Breast epithelium (tissue), 4 donors: ENCODE measurements around the gene NSRP1. TPM values are rescaled to one million over a fixed set of nuclear protein-coding genes. Genes with fewer than 3 reads are reported as not detected.
"Not testable (repeated sequence)": the region's sequence is repeated elsewhere in the genome, so short reads cannot be mapped to it uniquely, and the experiment has no call there.

Experiments used
- DNase-seq, 2 donors: peaks; one replicate each; pipeline ENCODE4 v3.0.0-alpha.2; 2019; ENCODE audit warnings: low spot score in 2 of 2
- H3K27ac ChIP-seq, 2 donors: fragments of 200-600 bp; sonication (generic) in 1 of 2; one replicate each; pipeline ENCODE4 v1.5.1; 2016 to 2019; ENCODE audit warnings: mild to moderate bottlenecking in 1 of 2
- H3K27me3 ChIP-seq, 2 donors: fragments of 200-600 bp; sonication (generic) in 1 of 2; one replicate each; pipeline versions ENCODE4 v1.5.1 to v1.6.0; 2017 to 2019; ENCODE audit warnings: control low read depth in 1 of 2, mild to moderate bottlenecking in 1 of 2
- H3K36me3 ChIP-seq: fragments of 200-600 bp; one replicate; pipeline ENCODE4 v1.5.1; 2019
- H3K4me1 ChIP-seq, 2 donors: fragments of 200-600 bp; sonication (generic); one replicate each; pipeline ENCODE4 v1.5.1; 2016 to 2019; ENCODE audit warnings: control low read depth in 1 of 2
- H3K4me3 ChIP-seq, 3 donors: fragments of 200-600 bp; sonication (generic); 1 replicate in 2 of 3; 2 replicates in 1 of 3; pipeline ENCODE4 v1.5.1; 2016 to 2019; ENCODE audit warnings: mild to moderate bottlenecking in 3 of 3, moderate library complexity in 2 of 3
- H3K9me3 ChIP-seq, 2 donors: fragments of 200-600 bp; sonication (generic) in 1 of 2; one replicate each; pipeline ENCODE4 v1.5.1; 2016 to 2019; ENCODE audit warnings: control low read depth in 1 of 2
- POLR2A ChIP-seq: fragments of 450-650 bp; IDR thresholded peaks from one replicate; pipeline ENCODE4 v1.6.1; 2016; ENCODE audit warnings: antibody characterized with exemption, mild to moderate bottlenecking, moderate library complexity
- POLR2AphosphoS5 ChIP-seq, 3 donors: sonication (generic); formaldehyde crosslinking; IDR thresholded peaks; one replicate each; pipeline ENCODE4 v1.6.1; 2017; ENCODE audit warnings: antibody characterized with exemption in 3 of 3
- intact Hi-C: fragments of 100-400 bp; cut with DNase I; formaldehyde crosslinking; loops from one replicate; pipeline ENCODE4 v1.15.1; 2023; ENCODE audit warnings: low total_unique reads
- total RNA-seq, 3 donors: library from RNA; depleted of rRNA; stranded (reverse); fragments of >200 nt; gene quantifications; one replicate each; pipeline ENCODE4 v1.1.0, GENCODE V29; 2016
- TF ChIP-seq, protein P1 (sequence below), 3 donors: fragments of 450-650 bp; IDR thresholded peaks; one replicate each; pipeline ENCODE4 v1.5.1; 2016 to 2017; ENCODE audit warnings: antibody characterized with exemption in 3 of 3, mild to moderate bottlenecking in 3 of 3, moderate library complexity in 3 of 3

Gene NSRP1
- total RNA-seq, 3 donors from 2014 or later, result 26.6 to 37.0 (median 29.4) TPM

DNA sequence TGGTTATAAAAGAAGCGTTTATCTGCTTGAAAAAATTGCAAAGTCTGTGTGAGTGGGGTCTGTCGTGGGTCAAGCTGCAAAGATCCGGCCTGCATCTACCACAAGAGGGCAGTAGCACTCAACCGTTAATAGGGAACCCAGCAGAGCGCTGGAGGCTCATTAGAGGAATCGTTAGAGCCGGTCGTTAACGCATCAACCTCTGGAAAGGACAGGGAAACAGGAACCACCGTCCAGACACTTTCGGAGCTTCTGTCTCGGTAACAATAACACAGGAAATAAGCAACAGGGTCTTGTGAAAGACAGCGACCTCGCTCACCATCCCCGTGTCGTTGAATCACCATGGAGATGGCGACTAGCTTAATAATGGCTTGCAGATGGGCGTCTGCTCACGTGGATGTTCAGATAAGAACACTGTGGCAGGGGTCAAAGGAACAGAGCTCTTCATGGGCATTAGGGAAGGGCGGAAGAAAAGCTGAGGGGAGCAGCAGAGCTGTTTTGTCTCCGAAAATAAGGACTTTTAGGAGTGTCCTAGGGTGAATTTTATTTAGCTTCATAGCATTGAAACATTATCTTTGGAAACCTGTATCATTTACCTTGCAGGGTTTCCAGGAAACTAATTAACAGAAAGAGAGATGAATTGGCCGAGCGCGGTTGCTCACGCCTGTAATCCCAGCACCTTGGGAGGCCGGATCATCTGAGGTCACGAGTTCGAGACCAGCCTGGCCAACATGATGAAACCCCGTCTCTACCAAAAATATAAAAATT is 11.9 kb upstream of the NSRP1 start:
- no peaks in the 10 kb centered on the region for H3K27me3 ChIP-seq
- H3K36me3 ChIP-seq, result no peaks in the 10 kb centered on the region
- H3K4me1 ChIP-seq, result no peaks in the 10 kb centered on the region
- DNase-seq, result peak; percentile 58 to 64
- TF ChIP-seq POLR2AphosphoS5 (IDR thresholded peaks at IDR 0.05), result peak in 2 of 3 donors; percentile 54 to 82
- TF ChIP-seq, protein P1, sequence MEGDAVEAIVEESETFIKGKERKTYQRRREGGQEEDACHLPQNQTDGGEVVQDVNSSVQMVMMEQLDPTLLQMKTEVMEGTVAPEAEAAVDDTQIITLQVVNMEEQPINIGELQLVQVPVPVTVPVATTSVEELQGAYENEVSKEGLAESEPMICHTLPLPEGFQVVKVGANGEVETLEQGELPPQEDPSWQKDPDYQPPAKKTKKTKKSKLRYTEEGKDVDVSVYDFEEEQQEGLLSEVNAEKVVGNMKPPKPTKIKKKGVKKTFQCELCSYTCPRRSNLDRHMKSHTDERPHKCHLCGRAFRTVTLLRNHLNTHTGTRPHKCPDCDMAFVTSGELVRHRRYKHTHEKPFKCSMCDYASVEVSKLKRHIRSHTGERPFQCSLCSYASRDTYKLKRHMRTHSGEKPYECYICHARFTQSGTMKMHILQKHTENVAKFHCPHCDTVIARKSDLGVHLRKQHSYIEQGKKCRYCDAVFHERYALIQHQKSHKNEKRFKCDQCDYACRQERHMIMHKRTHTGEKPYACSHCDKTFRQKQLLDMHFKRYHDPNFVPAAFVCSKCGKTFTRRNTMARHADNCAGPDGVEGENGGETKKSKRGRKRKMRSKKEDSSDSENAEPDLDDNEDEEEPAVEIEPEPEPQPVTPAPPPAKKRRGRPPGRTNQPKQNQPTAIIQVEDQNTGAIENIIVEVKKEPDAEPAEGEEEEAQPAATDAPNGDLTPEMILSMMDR (IDR thresholded peaks at IDR 0.05), result peak in 2 of 3 donors; percentile 64 to 74
- no peak for TF ChIP-seq POLR2A
- no peaks in the 10 kb centered on the region for H3K9me3 ChIP-seq
- intact Hi-C loops, result no loop called here
- peak overlapping the region; percentile 19 to 85 for H3K27ac ChIP-seq
- H3K4me3 ChIP-seq, result peak overlapping the region; percentile 23 to 54 (median 42)

DNA sequence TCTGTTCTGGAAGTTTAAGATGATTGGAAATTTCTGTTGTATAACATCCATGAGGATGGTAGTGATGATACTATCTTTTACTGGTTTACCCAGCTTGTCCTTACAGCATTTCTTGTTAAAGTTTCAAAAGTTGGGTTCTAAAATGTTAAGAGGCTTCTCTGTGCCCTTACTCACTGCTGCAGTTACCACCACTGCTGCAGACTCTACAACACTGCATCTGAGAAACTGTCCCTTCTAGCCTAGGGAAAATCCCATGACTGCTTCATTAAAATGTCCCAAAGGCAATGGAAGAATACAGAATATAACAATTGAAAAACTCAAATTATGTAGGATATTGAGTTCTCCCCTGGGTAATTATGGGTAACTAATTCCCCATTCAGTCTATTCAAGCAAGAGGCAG is 3.8 kb upstream of the NSRP1 start:
- TF ChIP-seq POLR2A, result no peak
- no peak for TF ChIP-seq POLR2AphosphoS5 (IDR thresholded peaks at IDR 0.05)
- TF ChIP-seq, protein P1 (IDR thresholded peaks at IDR 0.05), result no peak
- Histone ChIP-seq H3K9me3 (no peaks in the 10 kb centered on the region), H3K4me1 (peaks cover 0 to 1% of the 10 kb centered on the region in 2 donors), H3K4me3 (no peak overlapping the region), H3K27ac (no peak overlapping the region), H3K36me3 (no peaks in the 10 kb centered on the region), H3K27me3 (no peaks in the 10 kb centered on the region)
- DNase-seq, result no peak
- intact Hi-C loops, result no loop called here

GRCh38 chr17:30113213-30113612 is 3.4 kb upstream of the NSRP1 start:
- Histone ChIP-seq H3K4me3 (no peak overlapping the region), H3K27me3 (no peaks in the 10 kb centered on the region), H3K27ac (no peak overlapping the region), H3K36me3 (no peaks in the 10 kb centered on the region), H3K4me1 (peaks cover 0 to 6% of the 10 kb centered on the region in 2 donors), H3K9me3 (no peaks in the 10 kb centered on the region)
- DNase-seq, result no peak
- TF ChIP-seq POLR2AphosphoS5 (IDR thresholded peaks at IDR 0.05) (no peak), POLR2A (no peak)
- TF ChIP-seq, protein P1 (IDR thresholded peaks at IDR 0.05), result no peak
- intact Hi-C loops, result no loop called here

- Histone ChIP-seq H3K9me3 (no peaks in the 10 kb centered on the region), H3K27ac (peak overlapping the region; percentile 98 to 99), H3K4me3 (peak overlapping the region; percentile 72 to 87 (median 73)), H3K4me1 (peaks cover 0 to 6% of the 10 kb centered on the region in 2 donors), H3K27me3 (no peaks in the 10 kb centered on the region), H3K36me3 (no peaks in the 10 kb centered on the region)
- DNase-seq, result no peak
- TF ChIP-seq POLR2A, result no peak
- TF ChIP-seq, protein P1 (IDR thresholded peaks at IDR 0.05), result no peak
- TF ChIP-seq POLR2AphosphoS5 (IDR thresholded peaks at IDR 0.05), result no peak
- intact Hi-C loops, result no loop called here
Measured at GRCh38 chr17:30116345-30116660, 313 bp upstream of the NSRP1 start.

DNA sequence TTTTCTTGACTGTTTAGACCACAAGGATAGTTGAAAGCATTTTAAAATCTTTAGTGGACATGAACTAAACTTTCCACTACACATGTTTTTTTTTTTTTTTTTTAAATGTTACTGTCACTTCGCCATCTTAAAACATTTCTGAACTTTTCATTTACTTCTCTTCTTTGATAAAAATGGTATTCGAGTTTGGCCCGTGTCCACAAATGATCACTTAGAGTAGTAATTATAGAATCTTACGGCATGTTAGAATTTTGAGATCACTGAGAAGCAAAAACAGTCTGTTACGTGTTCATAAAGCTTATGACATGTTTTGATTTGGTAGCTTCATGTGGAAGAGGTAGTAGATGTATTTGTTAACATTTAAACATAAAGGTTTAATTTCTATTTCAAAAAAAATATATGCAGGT is 1.1 kb downstream of the NSRP1 start:
- Histone ChIP-seq H3K4me3 (peak overlapping the region; percentile 72 to 87 (median 73)), H3K4me1 (peaks cover 0 to 6% of the 10 kb centered on the region in 2 donors), H3K27me3 (no peaks in the 10 kb centered on the region), H3K36me3 (no peaks in the 10 kb centered on the region), H3K27ac (peak overlapping the region; percentile 98 to 99), H3K9me3 (no peaks in the 10 kb centered on the region)
- intact Hi-C loops, result no loop called here
- TF ChIP-seq POLR2A (no peak), POLR2AphosphoS5 (IDR thresholded peaks at IDR 0.05) (no peak)
- TF ChIP-seq, protein P1 (IDR thresholded peaks at IDR 0.05), result no peak
- no peak for DNase-seq

GRCh38 chr17:30118635-30119034 is 2.0 kb downstream of the NSRP1 start:
- DNase-seq, H3K4me3 ChIP-seq, H3K36me3 ChIP-seq, H3K27ac ChIP-seq, H3K27me3 ChIP-seq, intact Hi-C loops, H3K9me3 ChIP-seq, H3K4me1 ChIP-seq: not testable (repeated sequence)
